Gastrocnemius medialis (tissue), 4 donors: ENCODE data around the gene SIGLEC11. TPM values are rescaled to one million over a fixed set of nuclear protein-coding genes. Genes with fewer than 3 reads are reported as not detected.
A peak's percentile ranks its signal among the peaks of the same experiment; 100 is the strongest.

ENCODE experiments used
- ATAC-seq, 2 donors: fragments of 150-250 bp; one replicate each; pipeline ENCODE4 v1.9.1; 2016
- DNase-seq, 2 donors: peaks; one replicate each; pipeline ENCODE4 v3.0.0-alpha.2; 2019
- H3K27ac ChIP-seq, 4 donors: fragments of 200-600 bp; sonication (generic); 1 replicate in 1 of 4; 2 replicates in 3 of 4; pipeline ENCODE4 v1.5.1; 2016 to 2018; ENCODE audit warnings: mild to moderate bottlenecking in 2 of 4, moderate library complexity in 1 of 4
- H3K27me3 ChIP-seq, 3 donors: fragments of 200-600 bp; sonication (generic) in 2 of 3; 1 replicate in 1 of 3; 2 replicates in 2 of 3; pipeline versions ENCODE4 v1.5.1 to v1.6.0; 2016 to 2019; ENCODE audit warnings: mild to moderate bottlenecking in 1 of 3, moderate library complexity in 1 of 3
- H3K36me3 ChIP-seq, 2 donors: fragments of 200-600 bp; sonication (generic) in 1 of 2; one replicate each; pipeline ENCODE4 v1.5.1; 2017 to 2018
- H3K4me1 ChIP-seq, 2 donors: fragments of 200-600 bp; sonication (generic) in 1 of 2; one replicate each; pipeline ENCODE4 v1.5.1; 2016 to 2017; ENCODE audit warnings: mild to moderate bottlenecking in 2 of 2
- H3K4me3 ChIP-seq, 4 donors: fragments of 200-600 bp; sonication (generic) in 3 of 4; 1 replicate in 1 of 4; 2 replicates in 3 of 4; pipeline ENCODE4 v1.5.1; 2016 to 2019; ENCODE audit warnings: mild to moderate bottlenecking in 2 of 4
- H3K9me3 ChIP-seq, 3 donors: fragments of 200-600 bp; sonication (generic) in 2 of 3; 1 replicate in 1 of 3; 2 replicates in 2 of 3; pipeline ENCODE4 v1.5.1; 2016 to 2019
- POLR2A ChIP-seq, 2 donors: fragments of 450-650 bp; IDR thresholded peaks; one replicate each; pipeline ENCODE4 v1.6.1; 2017; ENCODE audit warnings: antibody characterized with exemption in 2 of 2, mild to moderate bottlenecking in 2 of 2, moderate library complexity in 2 of 2
- in situ Hi-C, 4 donors: fragments of 200-750 bp; cut with MboI; loops; one replicate each; pipeline versions ENCODE4 v1.15.0 to v1.8.0; 2017; ENCODE audit warnings: low sequenced_read_pairs in 4 of 4
- intact Hi-C: fragments of 100-400 bp; cut with DNase I; formaldehyde crosslinking; loops from one replicate; pipeline ENCODE4 v1.15.1; 2023; ENCODE audit warnings: low total_unique reads
- total RNA-seq, 4 donors: library from RNA; depleted of rRNA; stranded (reverse); fragments of >200 nt; gene quantifications; one replicate each; pipeline versions ENCODE4 v1.1.0 to v1.2.3, GENCODE V29; 2016
- TF ChIP-seq, protein P1 (sequence below), 5 experiments: fragments of 450-650 bp in 3 of 5; fragments of 200-600 bp in 2 of 5; sonication (generic) in 2 of 5; IDR thresholded peaks in 4 of 5; conservative IDR thresholded peaks in 1 of 5; 1 replicate in 4 of 5; 2 replicates in 1 of 5; pipeline ENCODE4 v1.5.1; 2016 to 2019; ENCODE audit warnings: antibody characterized with exemption in 5 of 5, mild to moderate bottlenecking in 3 of 5, moderate library complexity in 3 of 5

The SIGLEC11 gene
- total RNA-seq, 4 donors from 2014 or later, result 0.15 to 0.42 (median 0.25) TPM; not detected in 1

DNA sequence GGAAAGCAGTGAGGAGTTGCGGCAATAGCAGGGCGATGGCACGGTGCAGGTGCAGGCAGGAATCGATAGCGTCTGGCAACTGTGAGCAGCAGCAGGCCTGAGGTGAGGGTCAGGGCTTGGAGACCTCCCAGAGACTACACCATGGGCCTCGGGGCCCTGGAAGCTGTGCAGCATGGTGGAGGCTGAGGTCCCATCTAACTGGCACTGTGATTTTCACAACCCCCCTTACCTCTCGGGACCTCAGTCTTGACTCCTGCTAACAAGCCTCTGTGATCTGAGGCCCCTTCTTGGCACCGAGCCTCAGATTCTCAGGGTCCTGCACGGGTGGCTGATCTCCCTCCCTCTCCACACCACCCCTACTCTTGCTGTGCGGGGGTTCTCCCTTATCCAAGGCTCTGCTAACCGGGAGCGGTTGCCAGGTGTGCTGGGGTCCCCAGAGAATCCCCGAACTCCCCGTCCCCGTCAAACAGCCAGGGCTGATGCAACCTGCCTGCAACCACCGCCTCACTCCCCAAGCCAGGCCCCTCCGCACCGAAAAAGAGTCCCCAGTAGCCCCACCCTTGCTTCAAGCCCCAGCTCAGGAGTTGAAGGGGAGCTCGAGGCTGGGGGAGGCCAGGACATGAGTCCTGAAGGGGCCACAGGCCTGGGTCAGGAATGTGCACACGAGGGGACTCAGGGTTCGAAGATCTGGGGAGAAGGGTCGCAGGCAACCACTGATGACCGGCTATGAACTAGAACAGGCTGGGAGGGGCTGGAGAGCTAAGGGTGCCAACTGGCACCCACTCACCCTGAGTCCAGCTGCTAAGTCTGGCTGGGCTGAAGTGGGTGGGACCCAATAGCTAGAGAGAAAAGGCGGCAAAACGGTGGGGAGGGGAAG, 36.7 kb downstream of the SIGLEC11 start:
- H3K27ac ChIP-seq, result peak overlapping the region in 1 of 4 donors; percentile 31
- peaks cover 0 to 21% of the 10 kb centered on the region in 2 donors for H3K36me3 ChIP-seq

DNA sequence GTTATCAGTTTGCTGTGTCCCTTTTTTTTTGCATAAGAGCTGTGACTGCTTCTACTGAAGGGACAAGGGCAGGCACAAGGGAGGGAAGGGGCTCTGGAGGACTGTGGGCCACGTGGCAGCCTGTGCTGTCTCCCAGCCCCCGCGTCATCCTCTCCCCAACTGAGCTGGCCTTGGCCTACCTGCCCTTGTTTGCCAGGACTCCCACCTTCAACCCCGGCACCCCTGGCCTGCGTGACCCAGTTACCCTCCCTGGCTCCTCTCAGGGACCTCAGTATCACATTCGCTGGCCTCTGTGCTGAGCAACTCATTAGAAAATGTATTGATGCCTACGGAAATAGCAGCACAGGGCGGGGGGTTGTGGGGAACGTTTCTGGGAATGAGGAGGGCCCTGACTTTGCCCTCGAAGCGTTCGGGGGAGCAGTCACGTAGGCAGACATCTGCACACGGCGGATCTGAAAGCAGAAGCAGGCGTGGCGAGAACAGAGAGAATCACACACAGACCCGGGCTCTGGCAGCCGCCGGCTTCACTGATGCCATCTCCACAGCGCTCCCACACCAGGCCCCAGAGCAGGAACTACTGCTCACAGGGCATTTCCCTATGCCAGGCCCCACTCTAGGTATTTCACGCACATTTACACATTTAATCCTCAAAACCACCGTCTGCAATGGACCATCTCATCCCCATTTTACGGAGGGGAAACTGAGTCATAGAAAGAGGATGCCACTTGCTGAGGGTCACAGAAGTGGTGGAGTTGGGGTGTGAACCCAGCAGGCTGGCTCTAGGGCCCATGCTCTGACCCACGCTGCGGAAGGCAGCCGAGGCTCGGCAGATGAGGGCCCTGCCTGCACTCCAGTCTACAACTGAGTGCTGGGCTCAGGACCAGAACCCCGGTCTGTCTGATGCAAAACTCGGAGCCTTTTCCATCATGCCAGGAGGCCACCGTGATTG, 37.6 kb downstream of the SIGLEC11 start:
- intact Hi-C loops, result no loop called here
- ATAC-seq (no peak), DNase-seq (no peak)
- in situ Hi-C loops, result no loop called here
- H3K27ac ChIP-seq, result no peak overlapping the region
- no peak for TF ChIP-seq POLR2A (IDR thresholded peaks at IDR 0.05)
- TF ChIP-seq, protein P1, sequence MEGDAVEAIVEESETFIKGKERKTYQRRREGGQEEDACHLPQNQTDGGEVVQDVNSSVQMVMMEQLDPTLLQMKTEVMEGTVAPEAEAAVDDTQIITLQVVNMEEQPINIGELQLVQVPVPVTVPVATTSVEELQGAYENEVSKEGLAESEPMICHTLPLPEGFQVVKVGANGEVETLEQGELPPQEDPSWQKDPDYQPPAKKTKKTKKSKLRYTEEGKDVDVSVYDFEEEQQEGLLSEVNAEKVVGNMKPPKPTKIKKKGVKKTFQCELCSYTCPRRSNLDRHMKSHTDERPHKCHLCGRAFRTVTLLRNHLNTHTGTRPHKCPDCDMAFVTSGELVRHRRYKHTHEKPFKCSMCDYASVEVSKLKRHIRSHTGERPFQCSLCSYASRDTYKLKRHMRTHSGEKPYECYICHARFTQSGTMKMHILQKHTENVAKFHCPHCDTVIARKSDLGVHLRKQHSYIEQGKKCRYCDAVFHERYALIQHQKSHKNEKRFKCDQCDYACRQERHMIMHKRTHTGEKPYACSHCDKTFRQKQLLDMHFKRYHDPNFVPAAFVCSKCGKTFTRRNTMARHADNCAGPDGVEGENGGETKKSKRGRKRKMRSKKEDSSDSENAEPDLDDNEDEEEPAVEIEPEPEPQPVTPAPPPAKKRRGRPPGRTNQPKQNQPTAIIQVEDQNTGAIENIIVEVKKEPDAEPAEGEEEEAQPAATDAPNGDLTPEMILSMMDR (IDR thresholded peaks at IDR 0.05 in 4 of 5, conservative IDR thresholded peaks at IDR 0.05 in 1 of 5), result no peak
- peaks cover 21 to 25% of the 10 kb centered on the region in 2 donors for H3K4me1 ChIP-seq
- H3K36me3 ChIP-seq, result peaks cover 0 to 21% of the 10 kb centered on the region in 2 donors
- H3K9me3 ChIP-seq, result no peaks in the 10 kb centered on the region
- no peak overlapping the region for H3K4me3 ChIP-seq
- H3K27me3 ChIP-seq, result no peaks in the 10 kb centered on the region

More for the DNA sequence above, 36.7 kb downstream of the SIGLEC11 start:
- TF ChIP-seq POLR2A (IDR thresholded peaks at IDR 0.05), result no peak
- TF ChIP-seq, protein P1 (IDR thresholded peaks at IDR 0.05 in 4 of 5, conservative IDR thresholded peaks at IDR 0.05 in 1 of 5), result no peak
- Histone ChIP-seq H3K4me3 (no peak overlapping the region), H3K27me3 (no peaks in the 10 kb centered on the region), H3K4me1 (peaks cover 24 to 31% of the 10 kb centered on the region in 2 donors), H3K9me3 (no peaks in the 10 kb centered on the region)
- in situ Hi-C loops, result no loop called here
- DNase-seq (peak; percentile 16 to 52), ATAC-seq (no peak)
- intact Hi-C loops, result no loop called here

DNA sequence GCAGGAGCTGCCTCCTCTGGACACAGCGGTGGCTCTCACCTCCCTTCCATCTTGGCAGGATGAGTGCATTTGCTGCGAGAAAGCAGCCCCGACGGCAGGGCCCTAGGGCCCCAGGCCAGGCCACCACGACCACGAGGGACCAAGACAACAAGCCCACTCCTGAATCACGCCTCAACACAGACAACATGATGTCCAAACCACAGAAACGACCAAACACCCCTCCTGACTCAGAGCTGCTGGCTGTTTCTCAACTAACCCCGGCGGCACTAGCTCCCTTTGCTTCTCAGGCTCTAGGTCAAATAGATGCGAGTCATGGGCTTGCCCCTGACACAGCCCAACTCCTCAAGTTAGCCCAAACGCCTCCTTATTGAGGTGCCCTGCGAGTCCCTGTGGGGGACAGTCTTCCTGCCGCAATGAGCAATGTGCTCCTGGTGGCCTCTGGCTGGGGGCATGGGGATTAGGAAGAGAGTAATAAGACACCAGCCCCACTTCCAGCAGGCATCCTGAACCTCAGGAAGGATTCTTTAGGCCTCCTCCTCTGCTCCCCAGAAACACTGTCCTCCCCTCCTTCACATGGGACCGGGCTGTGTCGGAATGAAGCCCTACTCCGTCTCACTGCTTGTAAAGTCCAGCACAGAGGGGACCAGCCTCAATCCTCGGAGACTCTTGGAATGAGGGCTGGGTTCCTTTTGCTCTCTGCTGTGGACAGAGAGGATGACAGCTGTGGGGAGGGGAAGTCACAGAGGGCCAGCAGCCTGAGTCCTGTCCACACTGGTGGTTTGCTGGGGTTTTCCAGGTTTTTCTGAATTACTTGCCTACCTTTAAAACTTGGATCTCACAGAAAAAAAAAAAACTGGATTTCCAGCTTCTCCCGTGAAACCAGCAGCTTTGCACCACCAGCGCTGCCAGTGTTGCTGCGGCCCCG, 38.8 kb downstream of the SIGLEC11 start:
- TF ChIP-seq, protein P1 (IDR thresholded peaks at IDR 0.05 in 4 of 5, conservative IDR thresholded peaks at IDR 0.05 in 1 of 5), result no peak
- TF ChIP-seq POLR2A (IDR thresholded peaks at IDR 0.05), result no peak
- Histone ChIP-seq H3K4me3 (no peak overlapping the region), H3K27ac (no peak overlapping the region), H3K9me3 (no peaks in the 10 kb centered on the region), H3K27me3 (no peaks in the 10 kb centered on the region), H3K4me1 (peaks cover 9 to 13% of the 10 kb centered on the region in 2 donors), H3K36me3 (peaks cover 0 to 16% of the 10 kb centered on the region in 2 donors)
- in situ Hi-C loops, result no loop called here
- DNase-seq (no peak), ATAC-seq (peak in 1 of 2 donors; percentile 8)
- intact Hi-C loops, result no loop called here
